ENCODE measurements around the gene CENPA.
"Not testable (repeated sequence)": the region's sequence is repeated elsewhere in the genome, so short reads cannot be mapped to it uniquely, and the experiment has no call there.

Gene CENPA

GRCh38 chr2:26795135-26795534, 9.3 kb downstream of the CENPA start:
- FAIRE-seq = not testable (repeated sequence)

DNA sequence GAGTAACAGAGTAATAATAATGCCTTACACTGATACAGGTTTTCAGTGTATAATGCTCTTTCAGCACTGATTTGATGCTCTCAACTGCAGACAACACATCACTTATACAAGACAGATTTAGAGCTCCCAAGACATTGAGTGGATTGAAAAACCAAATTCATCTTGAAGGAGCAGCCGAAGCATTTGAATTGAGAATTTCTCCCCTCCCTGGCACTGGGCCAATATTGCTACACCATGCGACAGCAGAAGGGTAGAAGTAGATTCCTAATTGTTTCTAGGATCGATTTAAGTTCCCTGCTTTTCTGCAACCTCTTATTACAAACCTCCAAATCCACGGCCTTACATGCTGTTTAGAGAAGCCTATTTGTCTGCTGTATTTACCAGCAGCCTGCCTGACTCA, 15.5 kb downstream of the CENPA start:
- FAIRE-seq = no peak

DNA sequence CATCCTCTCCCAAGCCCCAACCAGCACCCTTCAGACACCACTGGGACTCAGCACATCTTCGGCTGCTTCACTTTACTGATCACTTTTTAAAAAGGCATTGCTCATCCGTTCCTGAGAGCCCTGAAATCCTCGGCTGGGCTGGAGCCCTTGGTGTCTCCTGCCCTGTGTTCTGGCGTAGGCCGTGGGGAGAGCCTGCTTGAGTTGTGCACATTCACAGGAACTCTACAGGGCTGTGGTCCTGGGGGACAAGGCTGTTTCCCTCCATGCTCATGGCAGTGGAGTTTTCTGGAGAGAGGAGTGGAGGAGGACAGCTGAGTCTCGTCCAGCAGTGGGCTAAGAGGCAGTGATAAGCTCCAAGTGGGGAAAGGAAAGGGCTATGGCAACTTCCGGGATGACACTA, 15.9 kb downstream of the CENPA start:
- FAIRE-seq = no peak

GRCh38 chr2:26805241-26805676, 19.4 kb downstream of the CENPA start:
- FAIRE-seq = no peak

DNA sequence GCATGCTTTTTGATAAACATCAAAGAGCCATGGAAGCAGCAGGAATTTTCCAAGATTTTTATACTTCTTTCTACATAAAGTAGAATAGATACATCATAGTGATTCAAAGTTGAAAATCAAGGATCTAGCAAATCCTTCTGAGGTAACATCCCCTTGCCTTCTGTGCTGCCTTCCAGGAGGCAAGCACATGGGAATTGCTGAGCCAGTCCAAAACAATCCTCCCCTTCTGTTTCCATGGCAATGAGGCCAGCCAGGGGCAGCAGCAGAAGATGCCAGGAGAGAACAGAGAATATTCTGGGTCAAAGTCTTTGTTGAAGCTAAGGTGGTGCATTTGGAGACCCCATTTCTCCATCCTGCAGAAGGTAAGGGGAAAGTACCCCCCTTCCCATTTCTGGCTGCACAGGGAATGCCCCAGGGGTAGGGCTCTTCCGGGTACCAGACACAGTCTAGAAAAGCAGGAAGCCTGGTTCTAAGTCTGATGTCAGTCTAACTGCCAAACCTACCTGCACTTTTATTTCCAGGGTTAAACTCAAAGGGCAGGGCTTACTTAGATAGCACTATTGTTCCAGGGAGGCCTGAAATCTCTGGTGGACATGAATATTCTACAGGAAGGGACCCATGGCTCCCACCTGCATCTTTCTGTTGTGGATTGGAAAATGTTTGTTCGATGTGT, 22.1 kb downstream of the CENPA start:
- no peak for FAIRE-seq

DNA sequence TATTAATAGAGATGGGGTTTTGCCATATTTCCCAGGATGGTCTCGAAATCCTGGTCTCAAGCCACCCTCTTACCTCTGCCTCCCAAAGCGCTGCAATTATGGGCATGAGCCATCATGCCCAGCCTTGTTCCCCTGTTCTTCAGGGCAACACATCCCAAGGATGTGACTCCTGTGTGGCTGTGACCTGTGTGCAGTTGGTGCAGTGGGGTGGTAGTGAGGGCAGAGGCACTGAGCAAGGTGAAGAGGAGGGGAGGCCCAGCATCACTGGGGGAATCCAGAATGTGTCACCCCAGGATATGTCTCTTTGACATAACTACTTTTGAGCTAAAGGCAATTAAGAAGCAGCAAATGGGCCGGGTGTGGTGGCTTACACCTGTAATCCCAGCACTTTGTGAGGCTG, 23.4 kb downstream of the CENPA start:
- no peak for FAIRE-seq

GRCh38 chr2:26809876-26810577, 24.2 kb downstream of the CENPA start:
- FAIRE-seq = no peak

DNA sequence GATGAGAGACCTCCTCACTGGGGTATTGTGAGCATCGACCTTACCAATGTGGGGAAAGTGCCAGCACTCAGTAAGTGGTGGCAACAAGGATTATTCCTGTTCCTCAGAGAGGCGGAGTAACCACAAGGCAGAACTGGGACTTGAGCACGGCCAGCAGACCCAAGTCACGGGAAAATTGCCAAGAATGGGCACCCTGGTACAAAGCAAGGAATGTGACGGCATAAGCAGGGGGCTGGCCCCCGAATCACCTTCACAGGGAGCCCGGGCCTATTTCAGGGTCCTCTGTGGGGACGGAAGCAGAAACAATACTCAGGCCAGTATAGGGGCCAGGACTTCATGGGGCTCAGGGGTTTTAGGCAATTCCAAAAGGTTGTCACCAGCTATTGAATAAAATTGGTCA, 25.4 kb downstream of the CENPA start:
- FAIRE-seq = no peak

DNA sequence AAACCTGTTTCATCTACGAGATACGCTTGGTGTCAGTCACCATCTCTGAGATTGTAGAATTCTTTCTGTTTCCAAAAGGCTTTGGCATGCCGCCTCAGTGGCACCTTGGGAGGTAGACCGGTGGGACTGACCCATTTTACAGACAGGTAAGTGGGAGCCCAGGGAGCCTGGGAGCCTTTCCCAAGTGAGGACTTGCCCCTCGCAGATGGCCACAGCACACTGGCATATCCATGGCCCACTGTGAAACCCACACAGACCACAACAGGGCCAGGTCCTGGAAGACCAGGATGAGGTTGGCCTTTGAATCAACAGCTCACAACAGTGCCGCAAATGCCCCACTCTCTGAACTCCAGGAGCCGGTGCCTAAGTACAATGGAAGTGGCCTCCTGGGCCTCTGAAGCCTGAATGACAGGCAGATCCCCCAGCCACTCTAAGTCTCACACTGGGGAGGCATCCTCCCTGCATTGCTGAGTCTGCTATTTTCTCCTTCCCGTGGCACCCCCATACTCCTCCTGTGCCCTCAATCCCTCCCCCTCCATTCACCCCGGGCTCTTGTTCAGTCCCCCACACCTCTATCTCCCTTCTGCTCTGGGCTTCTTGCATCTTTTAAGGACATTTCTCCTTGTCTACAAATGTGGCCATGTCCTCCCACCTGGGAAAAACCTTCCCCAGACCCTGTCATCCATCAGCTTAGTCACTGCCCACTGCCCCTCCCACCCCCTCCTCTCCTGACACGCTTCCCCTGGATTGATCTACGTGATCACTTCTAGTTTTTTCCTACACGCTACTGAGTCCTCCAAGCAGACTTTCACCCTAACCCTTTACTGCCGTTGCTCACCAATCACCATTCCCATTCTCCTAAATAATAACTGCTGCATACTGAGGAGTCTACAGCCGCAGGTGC, 26.2 kb downstream of the CENPA start:
- no peak for FAIRE-seq

GRCh38 chr2:26812731-26813130, 26.9 kb downstream of the CENPA start:
- no peak for FAIRE-seq

GRCh38 chr2:26814072-26814765, 28.4 kb downstream of the CENPA start:
- not testable (repeated sequence) for FAIRE-seq

GRCh38 chr2:26816893-26817292, 31.0 kb downstream of the CENPA start:
- FAIRE-seq = no peak

DNA sequence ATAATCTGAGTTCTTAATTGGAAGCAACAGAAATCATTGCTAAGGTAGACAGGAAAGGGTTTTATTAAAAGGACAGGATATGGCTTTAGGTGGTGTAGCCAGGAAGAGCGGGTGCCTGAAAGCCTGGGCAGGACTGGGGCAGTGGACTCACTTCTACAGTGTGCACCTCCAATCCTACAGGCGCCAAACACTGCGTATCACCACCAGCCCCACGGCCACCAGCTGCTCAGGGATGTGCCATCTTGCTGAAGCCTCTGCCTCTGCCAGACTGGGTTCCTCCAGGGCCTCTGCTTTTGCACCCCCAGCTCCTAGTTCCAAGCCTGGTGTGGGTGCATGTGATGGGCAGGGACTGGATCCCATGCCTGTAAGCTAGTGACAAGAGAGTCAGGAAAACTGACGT, 32.4 kb downstream of the CENPA start:
- no peak for FAIRE-seq

DNA sequence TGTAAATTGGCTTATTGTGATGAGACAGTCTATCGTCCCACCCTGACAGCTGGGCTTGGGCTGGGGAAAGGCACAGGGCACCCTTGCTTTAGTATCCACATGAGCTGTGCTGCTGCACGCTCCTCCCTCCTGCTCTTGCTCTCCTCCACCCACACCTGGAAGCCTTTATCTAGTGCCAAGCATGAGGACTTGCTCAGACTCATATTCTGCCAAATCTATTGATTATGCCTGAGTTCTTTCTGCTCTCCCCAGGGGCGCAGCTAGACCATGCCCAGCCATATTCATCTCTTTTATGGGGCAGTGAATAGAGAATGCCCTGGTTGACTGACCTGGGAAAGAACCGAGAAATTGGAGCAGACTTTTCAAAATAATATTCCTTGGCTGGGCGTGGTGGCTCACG, 33.1 kb downstream of the CENPA start:
- FAIRE-seq = no peak

GRCh38 chr2:26820932-26821331, 35.1 kb downstream of the CENPA start:
- no peak for FAIRE-seq

- no peak for FAIRE-seq
These were observed 37.0 kb downstream of the CENPA start for GRCh38 chr2:26822877-26823276.

- FAIRE-seq = no peak
These were observed 52.5 kb downstream of the CENPA start for GRCh38 chr2:26838121-26838906.

DNA sequence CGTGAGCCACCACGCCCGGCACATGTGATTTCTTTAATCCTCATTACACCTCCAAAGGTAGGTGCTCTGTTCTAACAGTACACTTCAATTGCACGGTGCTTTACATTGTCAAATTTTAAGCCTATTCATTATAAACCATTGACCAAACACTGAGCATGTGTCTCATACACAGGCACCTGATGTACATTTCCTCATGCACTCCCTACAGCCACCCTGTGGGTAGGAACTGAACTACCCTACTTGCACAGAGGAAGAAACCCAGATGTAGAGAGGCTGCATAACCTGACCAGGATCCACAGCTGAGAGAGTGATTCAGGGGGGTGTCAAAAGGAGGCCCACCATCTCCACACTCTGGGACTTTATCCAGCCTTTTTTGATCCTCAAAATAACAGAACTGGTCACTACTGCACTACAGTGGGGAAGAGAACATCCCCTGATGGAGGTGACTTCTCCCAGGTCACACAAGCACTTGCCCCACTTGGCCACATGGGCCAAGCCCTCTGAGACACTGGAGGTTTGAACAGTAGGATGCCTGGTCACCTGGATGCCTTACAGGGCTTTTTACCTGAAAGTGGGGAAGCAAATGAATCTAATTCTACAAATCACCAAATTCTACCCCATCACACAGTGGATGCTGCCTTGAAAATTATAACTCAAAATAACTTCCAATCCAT, 55.2 kb downstream of the CENPA start:
- no peak for FAIRE-seq

- no peak for FAIRE-seq
These were observed 57.2 kb downstream of the CENPA start for GRCh38 chr2:26843041-26843440.
